Inflammatory macrophage treated with lipopolysaccharide for 1 hour (primary cell): Measurements from ENCODE around the gene HES3.

ENCODE experiments used
- DNase-seq, 2 donors: peaks; one replicate each; pipeline ENCODE4 v3.0.0-alpha.2; 2020 to 2022

HES3 gene

GRCh38 chr1:6246497-6247467 lies 2.8 kb downstream of the HES3 start:
- DNase-seq = peak; percentile 40 to 80

- DNase-seq = no peak
These were observed 3.7 kb downstream of the HES3 start for GRCh38 chr1:6247651-6248050.

DNA sequence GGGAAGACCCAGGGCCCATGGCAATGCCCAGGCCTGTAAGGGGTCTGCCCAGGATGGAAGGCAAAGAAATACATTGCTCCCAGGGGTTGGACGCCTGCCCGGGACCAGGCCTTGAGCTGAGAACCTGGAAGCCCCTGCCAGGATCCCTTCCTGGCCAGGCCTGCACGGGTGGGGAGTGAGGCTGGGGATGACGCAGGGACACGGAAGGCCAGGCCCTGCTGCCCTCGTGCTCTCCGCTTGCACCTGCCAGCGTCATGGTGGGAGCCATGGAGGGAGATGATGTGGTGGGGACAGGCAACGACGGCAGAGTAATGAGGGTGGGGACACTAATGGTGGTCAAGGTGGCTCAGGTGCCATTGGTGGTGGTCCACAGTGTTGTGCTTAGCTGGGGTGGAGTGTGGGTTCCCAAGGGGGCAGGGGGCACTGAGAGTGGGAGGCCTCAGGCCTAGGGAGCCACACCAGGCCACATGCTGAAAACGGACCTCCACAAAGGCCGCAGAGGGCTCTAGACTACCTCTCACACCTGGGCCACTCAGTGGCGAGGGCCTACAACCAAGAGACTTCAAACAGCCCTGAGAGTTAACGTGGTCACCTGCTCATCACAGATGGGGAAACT lies 4.3 kb downstream of the HES3 start:
- DNase-seq = no peak

DNA sequence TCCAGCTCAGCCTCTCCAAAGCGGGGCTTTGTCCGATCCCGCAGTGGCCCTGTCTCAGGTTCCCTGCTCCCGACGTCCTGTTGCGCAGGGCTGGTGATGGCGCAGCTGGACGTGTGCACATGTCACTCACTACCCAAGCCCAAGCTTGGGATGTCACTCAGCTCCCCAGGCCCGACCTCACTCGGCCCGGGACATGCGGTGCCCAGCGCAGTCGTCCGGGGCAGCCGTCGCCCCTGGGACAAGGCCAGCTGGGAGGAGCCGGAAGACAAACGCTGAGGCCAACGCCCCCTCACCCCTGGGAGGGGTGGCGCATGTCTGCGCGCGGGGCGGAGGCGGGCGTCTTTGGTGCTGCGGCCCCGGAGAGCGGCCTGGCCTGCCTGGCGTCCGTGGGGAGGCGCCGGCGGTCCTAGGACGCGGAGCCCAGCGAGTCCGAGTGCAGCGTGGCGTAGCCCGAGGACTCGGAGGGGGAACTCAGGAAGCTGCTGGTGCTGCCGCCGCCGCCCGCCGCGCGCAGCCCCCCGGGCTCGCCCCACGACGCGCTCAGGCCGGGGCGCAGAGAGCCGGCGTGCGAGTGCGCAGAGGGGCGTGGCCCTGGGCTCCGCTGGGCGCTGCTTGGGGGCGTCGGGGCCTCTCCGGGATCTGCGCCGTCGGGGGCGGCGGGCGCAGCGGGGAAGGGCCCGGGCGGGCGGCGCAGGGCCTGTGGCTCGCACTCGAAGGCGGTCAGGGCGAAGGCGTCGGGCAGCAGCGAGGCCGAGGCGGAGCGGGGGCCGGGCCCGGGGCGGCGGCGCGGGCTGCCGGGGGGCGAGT lies 5.2 kb downstream of the HES3 start:
- DNase-seq = peak in 1 of 2 donors; percentile 44

- no peak for DNase-seq
These were observed 6.0 kb downstream of the HES3 start for GRCh38 chr1:6249739-6250689.

DNA sequence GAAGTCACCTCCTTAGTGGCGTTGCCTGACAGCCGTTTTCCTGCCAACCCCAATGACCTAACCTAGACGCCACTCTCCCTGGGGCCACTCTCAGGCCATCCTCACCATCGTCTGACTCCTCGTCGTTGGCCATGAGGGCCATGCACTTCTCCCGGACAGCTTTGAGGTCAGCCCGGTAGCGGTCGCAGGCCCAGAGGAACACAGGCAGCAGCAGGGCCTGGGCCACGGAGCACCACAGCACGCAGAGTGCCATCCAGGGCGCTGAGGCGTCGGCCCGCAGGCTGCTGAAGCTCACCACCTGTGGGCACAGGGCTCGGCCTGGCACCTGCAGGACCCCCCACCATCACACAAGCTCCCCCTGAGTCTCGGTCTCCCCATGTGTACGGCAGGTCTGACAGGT lies 7.3 kb downstream of the HES3 start:
- no peak for DNase-seq

- DNase-seq = no peak
These were observed 7.8 kb downstream of the HES3 start for GRCh38 chr1:6251681-6252373.

DNA sequence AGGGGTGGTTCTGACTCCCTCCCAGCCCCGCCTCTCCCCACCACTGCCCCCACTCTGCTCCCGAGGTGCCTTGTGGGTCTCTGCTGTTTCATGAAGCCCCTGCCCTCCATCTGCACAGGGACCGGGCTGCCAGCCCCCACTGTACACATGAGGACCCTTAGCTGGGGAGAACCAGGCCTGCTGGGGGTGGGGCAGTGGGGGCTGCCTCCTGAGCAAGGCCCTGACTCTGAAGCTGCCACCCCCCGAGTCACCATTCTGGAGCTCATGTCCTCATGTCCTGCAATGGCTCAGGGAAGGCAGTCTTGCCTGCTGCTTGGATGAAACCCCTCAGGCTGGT lies 8.4 kb downstream of the HES3 start:
- DNase-seq = no peak

GRCh38 chr1:6253380-6253779 lies 9.4 kb downstream of the HES3 start:
- no peak for DNase-seq

GRCh38 chr1:6254691-6255090 lies 10.7 kb downstream of the HES3 start:
- DNase-seq = no peak

GRCh38 chr1:6256645-6257044 lies 12.7 kb downstream of the HES3 start:
- no peak for DNase-seq

DNA sequence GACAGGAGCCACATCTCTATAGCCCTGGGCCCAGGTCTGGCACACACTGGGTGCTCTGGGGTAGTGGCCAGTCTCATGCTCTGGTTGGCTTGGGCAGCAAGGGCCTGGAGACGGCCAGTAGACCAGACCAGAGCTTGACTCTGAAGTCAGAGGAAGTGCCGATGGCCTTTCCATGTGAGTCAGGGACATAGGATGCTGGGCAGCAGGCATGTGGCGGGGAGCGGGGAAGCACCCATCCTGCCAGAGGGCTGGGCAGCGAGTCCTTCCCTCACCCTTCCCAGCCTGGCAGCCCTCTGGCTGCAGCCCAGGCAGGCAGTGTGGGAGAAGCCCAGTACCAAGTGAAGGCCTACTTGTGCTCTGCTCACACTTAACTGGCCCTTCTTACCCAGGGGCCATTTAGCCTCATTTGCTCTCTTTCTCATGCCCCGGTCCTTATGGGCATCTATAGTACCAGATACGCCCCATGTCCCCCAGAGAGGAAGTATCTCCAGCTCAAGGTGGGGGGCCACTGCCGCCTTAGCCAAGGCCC lies 13.6 kb downstream of the HES3 start:
- no peak for DNase-seq

DNA sequence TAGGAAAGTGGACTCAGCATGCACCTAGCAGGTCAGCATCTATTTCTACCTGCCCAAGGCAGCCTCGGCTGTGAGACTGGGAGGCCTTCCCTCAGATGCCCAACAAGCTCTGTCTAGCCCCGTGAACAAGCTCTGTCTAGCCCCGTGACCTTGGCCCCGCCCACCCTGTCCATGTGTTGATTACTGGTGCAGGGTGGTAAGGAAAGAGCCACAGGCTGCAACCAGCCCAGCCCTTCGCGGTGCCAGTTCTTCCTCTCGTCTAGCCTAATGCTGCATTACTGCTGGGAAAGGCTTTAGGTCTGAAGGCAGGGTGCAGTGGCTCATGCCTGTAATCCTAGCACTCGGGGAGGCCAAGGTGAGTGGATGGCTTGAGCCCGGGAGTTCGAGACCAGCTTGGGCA lies 14.7 kb downstream of the HES3 start:
- no peak for DNase-seq

GRCh38 chr1:6259491-6260362 lies 15.7 kb downstream of the HES3 start:
- peak; percentile 85 to 95 for DNase-seq

GRCh38 chr1:6260433-6260934 lies 16.5 kb downstream of the HES3 start:
- DNase-seq = no peak

DNA sequence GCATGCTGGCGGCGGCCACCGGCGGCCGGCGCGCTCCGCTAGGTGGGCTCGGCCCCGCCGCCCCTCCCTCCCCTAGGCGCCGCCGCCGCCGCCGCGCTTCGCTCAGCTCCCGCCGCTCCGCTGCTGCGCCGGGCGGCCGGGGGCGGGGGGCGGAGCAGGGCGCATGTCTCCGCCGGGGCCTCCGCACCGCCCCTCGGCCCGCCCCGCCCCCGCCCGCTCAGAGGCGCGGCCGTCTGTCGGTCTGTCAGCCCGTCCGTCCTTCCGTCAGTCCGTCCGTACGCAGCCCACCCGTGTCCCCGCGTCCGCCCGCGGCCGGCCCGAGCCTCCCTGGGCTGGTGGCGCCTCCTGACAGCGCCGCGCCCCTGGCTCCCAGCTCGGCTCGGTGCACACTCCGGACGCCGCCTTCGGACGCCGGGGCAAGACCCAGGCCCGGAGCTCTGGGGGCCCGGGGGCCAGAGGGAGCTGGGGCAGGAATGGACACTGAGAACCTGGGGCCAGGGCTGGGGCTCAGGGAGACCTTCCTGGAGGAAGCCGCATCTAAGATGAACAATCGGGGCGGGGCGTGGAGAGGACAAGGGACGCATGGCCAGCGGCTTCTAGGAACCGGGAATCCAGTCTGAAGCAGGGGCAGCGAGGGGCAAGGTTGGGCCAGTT lies 17.1 kb downstream of the HES3 start, which contains the start of gene GPR153:
GPR153 (minus strand) TSS at position 138 of the 654 bp plus-strand sequence. CDS start 6,193 bp downstream, outside the sequence.
- DNase-seq = peak in 1 of 2 donors; percentile 53

DNA sequence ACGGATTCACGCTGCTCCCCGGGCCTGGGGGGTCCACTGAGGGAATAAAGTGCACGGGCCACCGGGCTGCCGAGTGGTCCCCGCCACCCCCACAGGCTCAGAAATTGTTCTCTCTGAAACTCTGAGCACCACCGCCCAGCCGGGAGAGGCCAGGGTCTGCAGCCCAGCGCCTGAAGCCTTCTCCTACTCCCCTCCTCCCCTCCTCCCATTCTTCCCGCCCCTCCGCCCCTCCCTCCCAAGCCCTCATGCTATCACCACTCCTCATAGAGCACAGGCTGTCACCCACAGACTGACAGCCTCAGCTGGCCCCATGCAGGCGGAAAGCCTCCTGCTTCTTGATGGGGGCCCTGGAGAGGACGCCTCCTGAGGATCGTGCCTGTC lies 17.6 kb downstream of the HES3 start:
- no peak for DNase-seq

GRCh38 chr1:6262555-6263420 lies 18.8 kb downstream of the HES3 start:
- DNase-seq = no peak
